Activated CD4-positive, CD25-positive, alpha-beta regulatory T cell treated with anti-CD3 and anti-CD28 coated beads, Interleukin-2, amount 50 U/mL, for 24 hours (primary cell): Measurements from ENCODE around the gene QRICH1.
"Not testable (repeated sequence)": the region's sequence is repeated elsewhere in the genome, so short reads cannot be mapped to it uniquely, and the experiment has no call there.

ENCODE experiments used
- ATAC-seq, 2 donors: fragments of 150-1000 bp; cut with Tn5 transposase; one replicate each; pipeline ENCODE4 v1.10.0; 2021; ENCODE audit warnings: mild to moderate bottlenecking in 1 of 2, moderate library complexity in 1 of 2

Gene QRICH1

DNA sequence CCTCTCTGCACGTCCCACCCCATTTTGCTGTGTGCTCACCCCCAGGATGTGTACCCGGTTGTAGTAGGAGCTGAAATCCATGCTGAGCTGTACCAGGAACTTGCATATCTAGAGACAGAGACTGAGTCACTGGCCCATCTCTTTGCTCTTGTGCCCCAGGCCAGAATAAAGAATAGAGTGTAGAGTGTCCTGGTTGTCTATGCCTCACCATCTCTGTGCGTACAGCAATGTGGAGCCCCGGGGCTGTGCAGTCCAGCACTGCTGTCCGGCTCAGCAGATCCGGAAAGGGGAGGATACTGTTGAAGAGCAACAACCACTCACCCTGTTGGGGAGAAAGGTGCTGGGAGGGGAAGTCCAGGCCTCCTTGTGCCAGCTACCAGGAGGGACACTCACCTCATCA lies 78.1 kb downstream of the QRICH1 start:
- ATAC-seq = no peak

DNA sequence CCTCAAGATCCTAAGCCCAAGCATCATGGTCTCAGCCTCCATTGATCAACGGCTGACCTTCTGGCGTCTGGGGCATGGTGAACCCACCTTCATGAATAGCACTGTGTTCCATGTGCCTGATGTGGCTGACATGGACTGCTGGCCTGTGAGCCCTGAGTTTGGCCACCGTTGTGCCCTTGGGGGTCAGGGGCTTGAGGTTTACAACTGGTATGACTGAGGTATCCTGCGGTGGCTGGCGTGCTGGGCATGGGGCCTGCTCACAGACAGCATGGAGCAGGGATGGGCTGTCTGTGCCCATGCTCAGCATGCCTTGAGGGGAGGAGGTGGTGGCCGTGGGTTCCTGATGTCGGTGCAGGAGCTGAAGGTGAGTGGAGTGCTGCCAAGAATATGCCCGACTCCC lies 78.8 kb downstream of the QRICH1 start:
- ATAC-seq = no peak

DNA sequence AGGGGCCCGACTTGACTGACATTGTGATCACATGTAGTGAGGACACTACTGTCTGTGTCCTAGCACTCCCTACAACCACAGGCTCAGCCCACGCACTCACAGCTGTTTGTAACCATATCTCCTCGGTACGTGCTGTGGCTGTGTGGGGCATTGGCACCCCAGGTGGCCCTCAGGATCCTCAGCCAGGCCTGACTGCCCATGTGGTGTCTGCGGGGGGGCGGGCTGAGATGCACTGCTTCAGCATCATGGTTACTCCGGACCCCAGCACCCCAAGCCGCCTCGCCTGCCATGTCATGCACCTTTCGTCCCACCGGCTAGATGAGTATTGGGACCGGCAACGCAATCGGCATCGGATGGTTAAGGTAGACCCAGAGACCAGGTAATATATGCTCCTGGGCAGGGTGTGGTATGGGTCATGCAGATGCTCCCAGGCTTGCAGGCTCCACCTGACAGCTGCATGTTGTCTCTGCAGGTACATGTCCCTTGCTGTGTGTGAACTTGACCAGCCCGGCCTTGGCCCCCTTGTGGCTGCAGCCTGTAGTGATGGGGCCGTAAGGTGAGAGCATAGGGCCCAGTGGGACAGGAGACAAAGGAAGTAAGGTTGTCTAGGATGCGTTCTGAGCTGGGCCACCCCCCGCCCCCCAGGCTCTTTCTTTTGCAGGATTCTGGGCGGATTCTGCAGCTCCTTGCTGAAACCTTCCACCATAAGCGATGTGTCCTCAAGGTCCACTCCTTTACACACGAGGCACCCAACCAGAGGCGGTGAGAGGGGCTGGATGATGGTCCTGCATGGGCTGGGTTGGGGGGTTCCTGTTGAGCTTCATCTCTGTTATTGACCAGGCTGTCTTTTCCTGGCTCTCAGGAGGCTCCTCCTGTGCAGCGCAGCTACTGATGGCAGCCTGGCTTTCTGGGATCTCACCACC lies 79.9 kb downstream of the QRICH1 start:
- peak in 1 of 2 donors; percentile 42 for ATAC-seq

DNA sequence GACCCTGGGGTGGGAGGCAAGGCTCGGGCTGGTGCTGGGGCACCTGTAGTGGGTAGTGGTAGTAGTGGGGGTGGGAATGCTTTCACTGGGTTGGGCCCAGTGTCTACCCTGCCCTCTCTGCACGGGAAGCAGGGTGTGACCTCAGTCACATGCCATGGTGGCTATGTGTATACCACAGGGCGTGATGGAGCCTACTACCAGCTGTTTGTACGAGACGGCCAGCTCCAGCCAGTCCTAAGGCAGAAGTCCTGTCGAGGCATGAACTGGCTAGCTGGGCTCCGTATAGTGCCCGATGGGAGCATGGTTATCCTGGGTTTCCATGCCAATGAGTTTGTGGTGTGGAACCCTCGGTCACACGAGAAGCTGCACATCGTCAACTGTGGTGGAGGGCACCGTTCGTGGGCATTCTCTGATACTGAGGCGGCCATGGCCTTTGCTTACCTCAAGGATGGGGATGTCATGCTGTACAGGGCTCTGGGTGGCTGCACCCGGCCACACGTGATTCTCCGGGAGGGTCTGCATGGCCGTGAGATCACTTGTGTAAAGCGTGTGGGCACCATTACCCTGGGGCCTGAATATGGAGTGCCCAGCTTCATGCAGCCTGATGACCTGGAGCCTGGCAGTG lies 80.6 kb downstream of the QRICH1 start:
- ATAC-seq = no peak

DNA sequence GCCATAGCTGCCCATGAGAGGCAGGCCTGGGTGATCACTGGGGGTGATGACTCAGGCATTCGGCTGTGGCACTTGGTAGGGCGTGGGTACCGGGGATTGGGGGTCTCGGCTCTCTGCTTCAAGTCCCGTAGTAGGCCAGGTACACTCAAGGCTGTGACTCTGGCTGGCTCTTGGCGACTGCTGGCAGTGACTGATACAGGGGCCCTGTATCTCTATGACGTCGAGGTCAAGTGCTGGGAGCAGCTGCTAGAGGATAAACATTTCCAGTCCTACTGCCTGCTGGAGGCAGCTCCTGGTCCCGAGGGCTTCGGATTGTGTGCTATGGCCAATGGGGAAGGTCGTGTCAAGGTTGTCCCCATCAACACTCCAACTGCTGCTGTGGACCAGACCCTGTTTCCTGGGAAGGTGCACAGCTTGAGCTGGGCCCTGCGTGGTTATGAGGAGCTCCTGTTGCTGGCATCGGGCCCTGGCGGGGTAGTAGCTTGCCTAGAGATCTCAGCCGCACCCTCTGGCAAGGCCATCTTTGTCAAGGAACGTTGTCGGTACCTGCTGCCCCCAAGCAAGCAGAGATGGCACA lies 81.3 kb downstream of the QRICH1 start:
- ATAC-seq = no peak

DNA sequence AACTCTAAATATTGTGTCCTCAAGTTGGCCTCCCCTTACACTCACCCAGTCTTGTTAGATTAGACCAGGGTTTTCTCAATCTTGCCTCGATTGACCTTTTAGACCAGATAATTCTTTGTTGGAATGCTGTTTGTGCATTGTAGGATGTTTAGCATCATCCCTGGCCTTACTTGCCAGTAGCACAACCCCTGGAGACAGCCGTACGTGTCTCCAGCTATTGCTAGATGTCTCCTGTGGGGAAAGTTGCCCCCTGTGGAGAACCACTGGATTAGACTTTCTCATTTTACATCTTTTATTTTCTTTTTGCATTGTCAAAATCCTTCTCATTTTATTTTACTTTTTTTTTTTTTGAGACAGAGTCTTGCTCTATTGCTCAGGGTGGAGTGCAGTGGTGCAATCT lies 84.5 kb downstream of the QRICH1 start:
- ATAC-seq = no peak

DNA sequence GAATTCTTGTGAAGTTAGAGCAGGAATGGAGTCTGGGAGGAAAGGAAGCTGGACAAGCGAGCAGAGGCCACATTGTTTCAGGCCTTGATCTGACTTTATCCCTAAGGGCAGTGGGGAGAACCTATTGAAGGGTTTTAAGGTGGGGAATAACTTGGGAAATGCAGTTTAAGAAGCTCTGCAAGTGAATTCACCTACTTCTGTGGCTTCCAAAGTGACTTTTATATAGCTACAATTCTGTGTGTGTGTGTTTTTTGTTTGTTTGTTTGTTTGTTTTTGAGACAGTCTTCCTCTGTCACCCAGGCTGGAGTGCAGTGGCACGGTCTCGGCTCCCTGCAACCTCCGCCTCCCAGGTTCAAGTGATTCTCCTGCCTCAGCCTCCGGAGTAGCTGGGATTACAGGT lies 85.2 kb downstream of the QRICH1 start:
- not testable (repeated sequence) for ATAC-seq

DNA sequence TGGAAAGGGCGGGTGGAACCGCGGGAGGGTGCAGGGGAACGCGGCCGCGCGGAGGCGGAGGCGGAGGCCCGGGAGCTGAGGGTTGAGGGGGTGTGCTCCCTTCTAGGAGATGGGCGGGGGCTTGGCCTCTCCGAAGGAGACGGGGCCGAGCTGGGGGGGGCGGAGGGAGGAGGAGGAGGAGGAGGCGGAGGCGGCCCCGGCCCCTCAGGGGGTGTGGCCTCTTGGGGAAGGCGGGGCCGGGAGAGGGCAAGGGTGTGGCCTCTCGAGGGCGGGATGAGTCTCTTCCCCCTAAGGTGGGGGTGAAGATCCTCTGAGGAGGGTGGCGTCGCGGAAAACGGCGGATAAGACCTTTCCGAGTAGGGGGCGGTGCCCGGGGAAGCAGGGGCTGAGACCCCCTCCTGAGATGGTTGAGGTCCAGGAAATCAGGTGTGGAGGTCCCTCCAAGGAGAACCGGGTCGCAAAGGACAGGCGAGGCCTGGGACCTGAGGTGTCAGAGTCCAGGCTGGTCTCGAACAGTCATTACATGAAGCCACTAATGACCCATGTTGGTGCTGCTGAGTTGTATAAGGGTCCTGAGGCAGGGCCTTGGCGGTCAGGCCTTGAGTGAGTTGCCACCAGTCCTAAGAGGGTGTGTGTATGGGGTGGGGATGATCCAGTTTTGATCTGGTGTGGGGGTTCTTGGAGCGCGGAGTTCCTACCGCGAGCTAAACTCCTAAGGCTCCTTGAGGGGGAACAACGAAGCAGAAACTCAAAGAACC lies 85.9 kb downstream of the QRICH1 start:
- ATAC-seq = peak; percentile 52 to 53

DNA sequence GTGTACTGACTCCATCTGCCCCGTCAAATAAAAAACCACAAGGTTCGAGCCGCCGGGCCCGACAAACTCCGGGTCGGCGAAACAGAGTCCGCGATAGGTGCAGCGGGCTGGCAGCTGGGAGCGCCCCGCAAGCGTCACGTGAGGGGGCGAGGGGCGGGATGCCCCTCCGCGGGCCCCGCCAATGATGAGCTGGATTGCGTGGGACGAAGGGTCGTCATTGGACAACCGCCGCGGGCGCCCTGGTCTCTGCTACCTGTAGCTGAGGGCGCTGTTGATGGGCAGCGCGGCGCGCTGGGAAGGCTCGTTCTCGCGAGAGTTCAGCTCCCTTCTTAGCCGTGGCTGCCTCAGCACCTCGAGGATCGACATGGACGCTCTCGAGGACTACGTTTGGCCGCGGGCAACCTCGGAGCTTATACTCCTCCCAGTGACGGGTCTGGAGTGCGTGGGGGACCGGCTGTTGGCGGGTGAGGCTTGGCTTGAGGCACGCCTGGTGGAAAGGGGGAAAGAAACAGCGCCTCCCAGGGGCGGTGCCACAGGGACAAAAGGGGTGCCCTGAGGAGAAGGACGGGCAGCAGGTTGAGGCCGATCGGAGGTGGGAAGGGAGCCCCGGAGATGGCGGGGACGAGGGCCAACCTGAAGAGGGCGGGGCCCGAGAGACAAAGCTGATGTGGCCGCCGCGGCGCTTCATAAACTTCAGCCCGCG lies 86.7 kb downstream of the QRICH1 start, which contains the start of gene WDR6:
Gene WDR6 (plus strand): TSS at position 324 of the 703 bp plus-strand sequence. CDS start 41 bp downstream, at position 365.
- peak; percentile 91 to 94 for ATAC-seq

DNA sequence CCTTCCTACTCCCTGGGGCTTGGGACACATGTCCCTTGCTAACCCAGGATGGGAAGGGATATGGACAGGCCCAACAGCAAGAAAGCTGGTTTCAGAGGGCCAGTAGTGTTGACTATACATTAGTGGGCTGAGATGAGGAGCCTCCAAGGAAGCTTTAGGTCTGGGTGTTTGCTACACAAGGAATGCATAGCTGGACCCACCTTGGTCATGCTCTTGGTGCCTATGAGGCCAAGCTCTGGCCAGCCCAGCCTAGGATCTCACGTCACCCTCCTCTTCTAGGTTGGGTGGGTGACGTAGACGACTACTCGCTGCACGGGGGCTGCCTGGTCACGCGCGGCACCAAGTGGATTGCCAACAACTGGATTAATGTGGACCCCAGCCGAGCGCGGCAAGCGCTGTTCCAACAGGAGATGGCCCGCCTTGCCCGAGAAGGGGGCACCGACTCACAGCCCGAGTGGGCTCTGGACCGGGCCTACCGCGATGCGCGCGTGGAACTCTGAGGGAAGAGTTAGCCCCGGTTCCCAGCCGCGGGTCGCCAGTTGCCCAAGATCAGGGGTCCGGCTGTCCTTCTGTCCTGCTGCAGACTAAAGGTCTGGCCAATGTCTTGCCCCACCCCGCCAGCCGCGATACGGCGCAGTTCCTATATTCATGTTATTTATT lies 87.3 kb downstream of the QRICH1 start:
- ATAC-seq = no peak

DNA sequence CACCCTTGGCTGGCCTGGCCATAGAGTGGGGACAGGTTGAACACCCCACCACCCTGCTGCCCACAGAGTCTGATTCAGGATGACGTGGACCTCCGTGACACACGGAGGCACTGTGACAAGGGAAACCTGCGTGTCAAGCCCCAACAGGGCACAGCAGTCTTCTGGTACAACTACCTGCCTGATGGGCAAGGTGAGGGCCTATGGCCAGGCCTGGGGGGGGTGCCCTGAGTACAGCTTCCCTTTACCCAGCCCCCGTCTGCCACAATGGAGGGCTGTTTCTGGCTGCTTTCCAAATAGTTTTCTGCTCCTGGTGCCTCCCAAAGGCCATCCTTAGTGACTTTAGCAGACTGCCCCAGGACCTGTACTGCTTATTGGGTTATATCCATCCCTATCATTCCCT lies 87.9 kb downstream of the QRICH1 start:
- no peak for ATAC-seq

DNA sequence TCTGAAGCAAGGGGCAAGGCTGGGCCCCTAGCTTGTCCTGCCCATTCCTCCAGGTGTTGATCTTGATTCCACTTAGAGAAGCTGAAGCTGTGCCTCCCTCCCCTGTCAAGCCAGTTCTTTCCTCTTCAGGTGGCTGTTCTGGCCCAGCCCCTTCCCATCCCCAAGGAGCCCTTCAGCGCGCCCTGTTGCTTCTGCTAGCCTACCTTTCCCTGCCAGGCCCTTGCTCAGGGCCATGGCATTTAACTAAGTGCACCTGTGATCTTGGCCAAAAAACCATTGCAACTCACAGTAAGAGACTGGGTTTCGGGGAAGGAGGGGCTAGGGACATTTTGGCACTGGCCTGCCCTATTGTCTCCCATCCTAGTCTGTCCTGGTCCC lies 88.6 kb downstream of the QRICH1 start:
- no peak for ATAC-seq

DNA sequence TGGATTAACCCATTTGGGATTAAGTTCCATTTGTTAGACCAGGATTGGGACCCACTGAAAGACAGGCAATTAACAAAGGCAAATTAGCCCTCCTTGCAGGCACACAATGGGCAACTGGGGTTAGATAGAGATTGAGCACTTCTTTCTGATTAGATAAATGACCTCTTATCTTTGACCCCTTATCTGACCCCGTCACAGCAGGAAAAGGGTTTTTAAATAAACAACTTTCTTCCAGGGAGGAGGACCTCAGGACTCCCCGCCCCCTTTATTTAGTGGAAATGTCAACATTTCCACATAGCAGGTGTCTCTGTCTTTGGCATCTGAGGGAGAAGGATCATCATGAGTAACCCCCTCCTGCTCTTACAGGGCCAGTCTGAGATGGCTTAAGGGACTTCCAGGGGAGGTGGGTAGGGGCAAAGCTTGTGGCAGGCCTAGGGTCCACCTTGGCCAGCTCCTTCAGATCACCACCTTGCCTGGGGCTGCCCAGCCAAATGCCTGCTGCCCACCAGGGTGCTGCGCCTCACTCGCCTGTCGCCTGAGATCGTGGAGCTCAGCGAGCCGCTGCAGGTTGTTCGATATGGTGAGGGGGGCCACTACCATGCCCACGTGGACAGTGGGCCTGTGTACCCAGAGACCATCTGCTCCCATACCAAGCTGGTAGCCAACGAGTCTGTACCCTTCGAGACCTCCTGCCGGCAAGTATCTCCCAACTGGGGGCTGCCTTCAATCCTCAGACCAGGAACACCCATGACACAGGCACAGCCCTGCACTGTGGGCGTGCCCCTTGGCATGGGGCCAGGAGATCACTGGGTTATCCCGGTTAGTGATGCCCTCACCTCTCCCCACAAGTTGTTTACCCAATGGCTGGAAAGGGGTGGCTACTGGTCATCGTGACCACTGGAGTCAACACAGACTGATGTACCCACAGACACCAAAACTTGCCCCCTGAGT lies 89.2 kb downstream of the QRICH1 start:
- no peak for ATAC-seq

DNA sequence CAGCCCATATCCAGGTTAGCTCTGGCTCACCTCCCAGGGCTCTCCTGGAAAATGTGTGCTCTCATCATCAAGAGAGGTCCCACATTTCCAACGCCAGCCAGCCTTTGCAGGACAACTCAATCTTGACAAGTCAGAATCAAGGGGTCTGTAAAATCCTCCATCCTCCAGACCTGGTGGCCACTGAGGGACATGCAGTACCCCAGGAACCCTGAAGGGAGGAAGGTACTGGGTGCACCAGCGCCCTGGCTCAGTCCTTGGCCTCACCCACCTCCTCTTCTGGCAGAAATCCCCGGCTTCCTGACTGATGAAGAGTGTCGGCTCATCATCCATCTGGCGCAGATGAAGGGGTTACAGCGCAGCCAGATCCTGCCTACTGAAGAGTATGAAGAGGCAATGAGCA lies 92.7 kb downstream of the QRICH1 start:
- ATAC-seq = no peak

DNA sequence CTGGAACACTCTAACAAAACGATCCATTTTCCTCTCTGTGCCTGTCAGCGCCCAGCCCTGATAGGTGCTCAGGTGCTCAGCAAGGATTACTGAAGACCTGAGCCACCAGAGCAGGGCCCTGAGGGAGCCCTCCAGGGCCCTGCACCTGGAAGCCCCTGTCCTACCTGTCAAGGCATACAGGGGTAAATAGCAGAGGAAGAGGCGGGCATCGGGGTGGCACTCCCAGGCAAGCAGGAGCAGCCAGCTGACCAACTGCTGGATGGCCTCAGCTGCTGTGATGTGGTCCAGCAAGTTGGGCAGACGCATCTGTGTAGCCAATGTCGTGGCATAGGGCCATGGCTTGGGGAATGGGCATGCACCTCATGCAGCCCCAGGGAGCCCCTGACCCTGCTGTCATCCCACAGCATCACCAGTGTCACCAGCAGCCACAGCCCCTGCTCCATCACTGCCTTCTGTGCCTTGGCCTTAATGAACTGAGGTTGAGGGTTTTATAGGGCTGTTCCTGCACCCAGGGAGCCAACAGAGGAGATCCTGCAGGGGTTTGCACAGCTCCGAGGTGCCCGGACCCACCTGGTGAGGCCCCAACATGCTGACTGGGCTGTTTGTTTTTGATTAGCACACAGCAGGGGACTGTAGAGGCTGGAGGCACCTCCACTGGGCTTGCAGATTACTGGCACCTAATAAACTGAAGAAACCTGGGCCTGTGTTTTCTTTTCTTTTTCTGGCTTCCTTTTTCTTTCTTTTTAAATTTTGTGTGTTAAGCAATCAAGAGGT lies 94.6 kb downstream of the QRICH1 start:
- ATAC-seq = no peak

DNA sequence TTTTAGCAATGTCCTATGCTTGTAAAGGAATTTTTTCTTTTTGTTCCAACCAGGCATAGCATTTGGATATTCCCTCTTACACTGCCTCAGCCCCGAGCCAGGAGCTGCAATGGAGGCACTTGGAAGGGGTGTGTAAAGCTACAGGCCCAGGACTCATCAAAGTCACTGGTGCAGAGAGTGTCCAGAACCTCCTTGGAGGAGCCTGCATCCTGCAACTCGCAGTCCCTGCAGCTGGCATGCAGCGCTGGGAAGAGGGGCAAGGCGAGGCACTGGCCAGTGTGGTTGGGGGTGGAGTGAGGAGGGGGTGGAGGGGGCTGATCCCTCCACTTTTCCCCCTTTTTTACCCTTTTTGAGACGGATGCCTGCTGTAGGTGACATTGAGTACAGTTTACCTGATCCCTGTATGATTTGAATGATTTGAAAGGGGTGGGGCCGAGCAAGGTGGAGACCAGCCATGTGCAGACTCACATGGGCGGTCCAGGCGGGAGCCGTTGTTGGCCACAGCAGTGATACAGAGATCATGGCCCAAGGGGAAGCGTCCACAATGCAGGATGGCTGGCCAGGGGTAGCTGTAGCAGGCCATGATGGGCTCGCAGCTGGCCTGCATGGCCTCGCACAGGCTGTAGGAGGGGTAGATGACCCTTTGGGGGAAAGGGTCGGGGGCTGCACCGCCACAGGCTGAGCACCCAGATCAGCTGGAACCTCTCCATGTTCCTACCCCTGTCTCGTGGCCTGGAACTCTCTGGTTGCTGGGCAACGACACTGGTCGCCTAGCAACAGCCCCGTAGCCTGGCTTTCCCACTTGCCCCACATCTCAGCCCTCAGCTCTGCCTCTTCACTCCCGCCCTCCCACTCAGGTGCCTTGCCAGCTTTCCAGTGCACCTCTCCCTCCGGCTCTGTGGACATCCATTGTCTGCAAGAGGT lies 95.9 kb downstream of the QRICH1 start:
- ATAC-seq = no peak

DNA sequence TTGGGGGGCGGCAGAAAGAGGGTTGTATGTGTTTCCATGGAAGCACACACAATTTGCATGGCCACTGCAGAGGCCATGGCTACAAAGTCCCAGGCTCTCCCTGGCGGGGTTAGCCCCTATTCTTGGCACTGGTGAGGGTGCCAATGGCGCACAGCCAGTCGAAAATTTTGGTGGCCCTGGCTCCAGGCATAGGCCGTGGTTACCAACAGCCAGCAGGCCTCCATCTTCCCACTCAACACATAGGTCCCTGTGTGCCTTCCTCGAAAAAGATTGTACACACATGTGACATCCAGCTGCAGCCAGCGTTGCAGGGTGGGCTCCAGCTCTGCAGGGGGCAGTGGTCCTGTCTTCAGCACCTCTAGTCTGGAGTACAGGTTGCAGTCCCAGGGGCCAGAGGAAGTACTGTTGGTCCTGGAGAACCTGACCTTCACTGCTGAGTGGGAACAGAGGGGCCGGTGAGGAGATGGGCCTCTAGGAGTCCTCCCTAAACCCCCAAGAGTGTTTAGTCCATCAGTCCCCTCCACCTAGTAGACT lies 96.7 kb downstream of the QRICH1 start:
- no peak for ATAC-seq

DNA sequence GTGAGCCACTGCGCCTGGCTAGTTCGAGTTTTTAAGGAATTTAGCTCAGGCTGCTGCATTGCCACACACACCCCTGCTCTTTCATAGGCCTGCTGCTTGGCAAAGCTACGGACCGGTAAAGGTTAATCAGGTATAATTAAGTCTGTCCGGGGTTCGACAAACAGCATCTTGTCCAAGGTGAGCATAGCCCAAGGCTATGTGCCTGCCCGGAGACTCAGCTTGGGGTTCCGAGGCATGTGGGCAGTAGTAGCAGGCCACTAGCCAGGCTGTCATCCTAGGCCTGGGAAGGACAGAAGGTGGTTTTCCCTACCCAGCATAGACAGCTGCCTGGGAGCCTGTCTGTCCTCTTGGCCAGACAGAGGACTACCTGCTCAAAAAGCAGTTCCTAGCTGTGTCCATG lies 97.2 kb downstream of the QRICH1 start:
- ATAC-seq = no peak
